OCI-M2 (cell line): ENCODE measurements around the gene NCAM1.
"Not testable (repeated sequence)": the region's sequence is repeated elsewhere in the genome, so short reads cannot be mapped to it uniquely, and the experiment has no call there.

Experiments
- DNase-seq: peaks from one replicate; lab custom pipeline; 2025; ENCODE audit not compliant: unreplicated experiment; lab: John Stamatoyannopoulos, UW

Gene NCAM1

DNA sequence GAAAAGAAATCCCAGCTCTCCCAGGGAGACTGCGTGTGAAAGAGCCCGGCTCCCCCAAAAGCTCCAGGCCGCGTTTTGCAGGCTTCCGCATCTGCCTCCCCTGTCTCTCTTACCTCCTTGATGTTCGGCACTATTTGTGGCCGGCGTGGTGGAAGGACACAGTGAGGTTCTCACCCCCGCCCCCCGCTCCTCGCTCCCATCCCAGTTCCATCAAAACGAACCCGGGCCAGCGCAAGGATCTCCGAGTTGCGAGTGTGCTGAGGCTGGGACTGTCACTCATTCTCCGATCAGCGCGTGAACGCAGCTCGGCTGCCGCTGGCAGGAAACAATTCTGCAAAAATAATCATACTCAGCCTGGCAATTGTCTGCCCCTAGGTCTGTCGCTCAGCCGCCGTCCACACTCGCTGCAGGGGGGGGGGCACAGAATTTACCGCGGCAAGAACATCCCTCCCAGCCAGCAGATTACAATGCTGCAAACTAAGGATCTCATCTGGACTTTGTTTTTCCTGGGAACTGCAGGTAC is at the start of gene NCAM1:
NCAM1 (plus strand) TSS at position 275 of the 523 bp plus-strand sequence.
- DNase-seq: no peak

DNA sequence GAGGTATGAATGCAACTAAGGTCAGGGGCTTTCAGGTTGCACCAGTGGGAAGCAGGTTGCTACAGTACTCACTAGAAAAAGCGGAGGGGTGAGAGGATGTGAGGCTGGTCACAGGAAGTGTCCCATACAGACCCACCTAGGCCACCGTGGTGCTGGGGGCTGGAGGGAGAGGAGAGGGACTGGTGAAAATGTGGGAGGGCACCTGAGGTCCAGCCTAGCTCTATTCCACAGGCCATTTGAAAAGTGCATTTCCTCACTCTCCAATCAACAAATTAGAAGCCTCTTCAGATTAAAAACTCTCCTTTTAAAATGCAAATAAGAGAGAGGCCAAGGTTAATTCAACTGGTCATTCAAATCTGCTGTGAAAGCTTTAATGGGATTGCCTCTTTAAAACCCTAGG is 38.6 kb upstream of the NCAM1 start:
- no peak for DNase-seq

DNA sequence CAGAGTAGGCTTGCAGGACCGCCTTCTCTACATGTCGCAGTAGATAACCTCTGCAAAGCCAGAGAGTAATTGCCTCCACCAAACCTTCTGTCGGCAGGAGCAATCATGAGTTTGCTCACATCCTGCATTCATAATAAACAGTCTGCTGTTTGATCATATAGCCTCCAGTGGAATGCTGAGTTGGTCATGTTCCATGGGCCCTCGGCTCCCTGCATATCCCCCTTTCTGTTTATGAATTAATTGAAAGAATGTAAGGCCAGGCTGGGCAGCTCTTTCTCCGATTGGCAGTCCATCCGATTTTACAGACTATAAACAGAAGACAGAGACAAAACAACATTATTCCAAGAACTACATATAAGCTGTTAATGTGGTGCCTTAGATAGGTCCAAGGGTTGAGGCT is 36.4 kb upstream of the NCAM1 start:
- not testable (repeated sequence) for DNase-seq

DNA sequence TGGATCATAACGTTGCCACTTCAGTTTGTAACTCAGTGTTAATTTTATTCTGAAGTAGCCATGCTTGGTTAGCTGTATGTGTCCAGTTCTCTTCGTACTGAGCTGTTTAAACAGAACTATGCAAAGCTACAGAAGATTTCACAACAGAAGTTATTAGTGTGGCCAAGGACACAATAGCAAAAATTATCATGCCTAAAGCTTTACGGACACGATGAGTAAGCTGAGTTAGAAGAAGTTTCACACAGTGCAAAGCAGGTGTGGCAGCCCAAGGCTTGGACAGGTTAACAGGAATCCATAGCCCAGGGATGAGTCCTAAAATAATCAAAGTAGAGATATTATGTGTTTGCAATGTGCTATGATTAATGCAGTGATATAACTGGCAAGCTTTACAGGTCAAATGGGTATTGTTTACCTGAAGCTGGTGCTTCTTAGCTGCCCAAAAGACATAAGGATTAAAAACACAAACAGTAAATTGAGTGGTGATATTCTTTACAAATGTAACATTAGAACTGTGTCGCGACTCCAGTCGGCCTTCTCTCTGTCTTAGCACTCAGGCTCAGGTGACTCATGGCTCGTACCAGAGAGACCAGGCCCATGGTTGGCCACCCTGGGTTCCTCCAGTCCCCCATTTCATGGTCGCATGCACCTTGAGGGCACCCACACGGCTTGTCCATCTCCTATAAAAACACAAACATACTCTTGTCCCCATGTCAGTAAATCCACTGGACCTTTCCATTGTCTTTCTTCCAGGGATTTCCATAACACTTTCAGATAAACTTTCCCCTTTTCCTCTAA is 35.5 kb upstream of the NCAM1 start:
- no peak for DNase-seq

DNA sequence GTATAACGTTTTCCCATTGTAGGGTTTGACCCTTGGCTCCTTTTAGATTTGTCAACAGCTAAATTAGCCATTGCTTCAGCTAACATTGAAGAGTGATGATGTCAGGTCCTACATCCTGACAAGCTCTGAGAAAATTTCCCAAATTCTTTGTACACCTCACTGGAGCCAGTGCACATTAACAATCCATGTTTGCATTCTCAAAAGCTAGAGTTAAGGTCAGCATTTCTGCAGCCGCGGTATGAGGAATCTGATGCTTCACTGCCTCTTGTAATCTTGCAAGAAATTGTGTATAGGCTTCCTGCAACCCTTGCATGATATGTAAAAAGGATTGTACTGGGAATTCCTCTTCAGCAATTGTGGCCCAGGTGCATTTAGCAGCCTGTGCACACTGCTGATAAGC is 33.1 kb upstream of the NCAM1 start:
- DNase-seq: no peak

DNA sequence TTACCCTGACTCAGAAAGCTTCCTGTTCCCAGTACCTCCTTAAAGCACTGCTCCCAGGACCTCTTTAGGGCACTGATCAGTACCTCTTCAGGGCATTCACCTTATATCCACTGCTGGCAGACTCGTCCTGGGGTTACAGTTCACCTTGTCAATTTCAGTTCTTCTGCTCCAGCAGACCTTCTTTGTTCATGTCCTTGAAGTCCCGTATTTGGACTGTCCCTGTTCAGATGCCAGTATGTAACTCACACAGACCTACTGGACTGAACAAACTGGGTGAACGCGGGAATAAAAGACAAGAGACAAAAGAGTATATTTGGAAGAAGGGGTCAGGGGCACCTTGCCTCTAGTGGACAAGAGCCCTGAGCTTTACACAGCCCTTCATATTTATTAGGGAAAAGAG is 31.8 kb upstream of the NCAM1 start:
- DNase-seq: no peak

DNA sequence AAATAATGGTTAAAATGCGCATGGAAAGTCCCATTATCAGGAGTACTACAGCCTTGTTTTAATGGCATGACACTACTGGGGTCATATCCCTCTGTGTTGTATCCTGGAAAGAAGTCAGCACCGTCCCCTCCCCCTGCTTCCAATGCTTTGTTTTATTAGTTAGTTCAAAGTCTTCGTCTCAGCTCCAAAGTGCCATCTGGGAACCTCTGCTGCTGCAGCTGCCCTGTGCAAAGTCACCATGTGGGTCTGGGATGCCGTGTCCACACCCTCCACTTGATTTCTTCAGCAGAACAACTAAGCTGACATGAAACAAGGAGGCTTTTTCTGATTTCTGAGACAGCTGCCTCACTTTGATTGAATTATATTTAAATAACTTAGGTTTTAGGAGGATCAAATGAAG is 29.5 kb upstream of the NCAM1 start:
- no peak for DNase-seq

DNA sequence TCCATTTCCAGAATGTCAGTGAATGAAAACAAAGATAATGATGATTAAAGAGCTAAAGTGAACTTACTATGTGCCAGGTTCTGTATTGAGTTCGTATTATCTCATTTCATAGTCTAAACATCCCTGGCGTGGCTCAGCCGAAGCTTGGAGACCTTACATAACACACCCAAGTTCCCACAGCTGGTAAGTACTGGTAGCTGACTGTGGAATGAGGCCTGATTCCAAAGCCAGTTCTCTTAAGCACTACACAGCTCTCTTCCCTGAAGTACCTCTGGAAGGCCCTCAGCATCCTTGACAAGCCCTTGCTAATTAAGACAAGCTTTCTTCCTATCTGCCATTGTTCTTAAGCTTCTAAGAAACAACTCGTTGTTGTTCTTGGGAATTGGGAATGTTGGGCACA is 28.6 kb upstream of the NCAM1 start:
- DNase-seq: no peak

DNA sequence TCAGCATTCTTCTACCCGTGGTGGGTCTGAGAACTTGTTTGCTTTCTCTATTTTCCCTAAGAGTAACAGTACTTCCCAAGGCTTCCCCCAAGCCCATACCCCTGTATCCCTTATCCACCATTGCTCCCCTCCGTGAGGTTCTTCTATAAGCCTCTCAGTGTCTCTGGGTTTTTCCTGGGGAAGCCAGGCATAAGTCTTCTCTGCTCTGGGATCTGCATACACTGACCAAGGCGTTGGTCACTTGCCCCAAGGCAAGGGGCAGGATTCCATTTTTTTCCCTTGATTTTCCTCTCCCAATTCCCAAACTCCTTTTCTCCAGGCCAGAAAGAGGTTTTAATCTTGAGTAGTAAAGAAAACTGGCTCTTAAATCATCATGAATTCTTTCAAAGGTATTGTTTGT is 27.2 kb upstream of the NCAM1 start:
- no peak for DNase-seq

DNA sequence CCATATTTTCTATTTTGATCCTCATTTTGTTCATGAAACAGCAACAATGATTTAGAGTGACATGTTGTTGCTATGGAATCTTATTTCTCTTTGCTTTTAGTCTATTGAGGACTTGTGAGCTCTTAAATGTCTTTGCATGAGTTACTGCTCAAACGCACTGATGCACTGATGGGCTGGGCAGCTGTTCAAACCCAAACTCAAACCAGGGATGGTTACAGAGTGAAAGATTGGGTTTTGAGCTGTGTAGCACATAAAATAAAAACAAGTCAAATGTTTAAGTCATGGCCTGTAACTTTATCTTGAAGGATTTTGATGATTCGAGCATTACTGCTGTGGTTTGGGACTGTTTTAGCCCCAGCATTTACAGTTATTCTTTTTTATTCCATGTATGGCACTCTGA is 20.1 kb upstream of the NCAM1 start:
- no peak for DNase-seq

DNA sequence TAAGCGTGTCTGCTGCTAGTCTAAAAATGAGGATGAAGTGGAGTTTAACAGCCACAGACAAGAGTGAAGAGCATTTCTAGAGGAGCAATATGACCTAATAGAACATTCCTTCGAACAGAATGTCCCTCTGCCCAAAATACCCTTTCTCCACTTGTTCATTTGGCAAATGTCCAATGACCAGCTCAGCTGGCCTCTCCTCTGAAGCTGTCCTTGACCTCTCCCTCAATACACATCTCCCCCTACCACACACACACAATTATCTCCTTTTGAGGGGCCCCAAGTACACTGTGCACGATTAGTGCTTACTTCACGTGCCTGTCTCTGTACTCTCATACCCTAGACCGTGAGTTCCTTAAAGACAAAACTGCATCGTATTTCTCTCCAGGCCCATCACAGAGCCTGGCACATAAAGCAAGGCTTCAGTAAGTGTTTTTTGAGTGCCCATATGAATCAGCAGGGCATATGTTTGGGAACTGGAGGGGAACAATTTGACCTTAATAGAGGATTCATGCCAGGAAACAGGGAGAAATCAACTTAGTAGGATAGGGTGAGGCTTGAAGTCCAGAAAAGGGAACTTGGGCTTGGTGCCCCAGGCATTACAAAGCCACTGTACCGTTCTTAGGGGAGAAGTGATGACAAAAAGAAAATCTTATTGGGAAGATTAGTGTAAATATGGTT is 18.1 kb upstream of the NCAM1 start:
- no peak for DNase-seq

DNA sequence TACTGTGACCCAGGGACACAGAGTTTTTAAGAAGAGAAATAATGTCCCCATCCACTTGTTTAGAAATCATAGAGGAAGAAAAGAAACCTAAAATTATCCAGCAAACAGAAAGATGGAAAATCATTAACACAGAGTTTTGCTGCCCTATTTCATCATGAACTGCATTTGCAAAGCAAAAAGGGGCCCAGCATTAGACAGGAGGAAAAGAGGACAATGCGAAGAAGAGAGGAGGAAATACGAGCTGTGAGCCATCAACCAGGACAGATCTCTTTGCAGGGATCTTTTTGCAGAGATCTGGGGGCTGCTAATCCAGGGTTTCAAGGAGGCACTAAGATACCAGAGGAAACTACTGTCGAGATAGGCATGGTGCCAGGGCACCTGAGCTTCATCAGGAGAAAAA is 14.4 kb upstream of the NCAM1 start:
- no peak for DNase-seq

DNA sequence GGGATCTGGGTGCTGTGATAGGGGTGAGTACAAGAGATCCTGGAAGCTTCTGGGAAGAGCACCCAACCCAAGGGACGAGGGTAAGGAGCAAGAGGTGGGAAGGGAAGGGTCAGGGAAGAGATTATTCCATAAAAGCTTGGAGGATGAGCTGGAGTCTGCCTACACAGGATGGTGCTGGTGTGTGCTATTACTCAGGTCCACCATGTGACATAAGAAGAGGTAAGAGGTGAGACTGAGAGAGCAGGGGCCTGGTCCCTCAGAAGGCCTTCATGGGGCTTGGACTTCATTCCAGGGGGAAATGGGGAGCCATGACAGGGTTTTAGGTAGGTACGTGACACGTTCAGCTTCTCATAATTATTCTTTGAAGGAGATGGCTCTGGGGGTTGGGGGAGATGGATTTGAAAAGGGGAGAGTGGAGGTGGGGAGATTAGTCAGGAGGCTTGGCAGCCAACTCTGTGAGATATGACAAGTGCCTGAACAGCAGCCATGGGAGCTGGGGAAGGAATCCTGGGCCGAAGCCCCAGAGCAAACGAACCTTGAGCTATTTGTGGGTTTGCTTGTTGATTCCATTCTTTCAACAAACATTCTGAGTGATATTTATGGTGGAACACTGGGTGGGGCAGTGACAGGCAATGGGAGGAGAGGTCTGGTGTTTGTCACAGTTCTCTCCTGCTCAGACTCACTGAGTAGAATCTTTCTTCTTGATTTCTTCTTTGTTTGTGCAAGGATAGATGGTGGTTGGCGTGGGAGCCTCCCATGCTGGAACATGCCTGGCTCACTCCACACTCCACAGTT is 11.2 kb upstream of the NCAM1 start:
- no peak for DNase-seq

DNA sequence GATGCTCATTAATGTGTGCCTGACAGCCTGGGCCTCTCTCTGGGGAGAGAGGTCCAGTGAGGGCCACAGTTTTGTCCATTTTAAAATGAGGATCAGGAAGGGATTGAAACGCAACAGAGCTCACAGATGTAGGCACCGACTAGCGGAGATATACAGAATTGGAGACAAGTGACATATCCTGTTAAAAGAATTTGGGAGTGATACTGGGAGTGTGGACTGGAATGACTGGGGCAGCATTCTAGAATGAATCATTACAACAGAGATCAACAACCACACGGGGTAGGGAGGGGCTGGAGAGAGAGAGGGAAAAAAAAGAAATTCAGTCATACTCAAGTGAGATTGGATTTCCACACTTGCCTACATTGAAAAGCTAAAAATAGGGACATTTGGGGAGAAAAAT is 2.5 kb upstream of the NCAM1 start:
- no peak for DNase-seq

DNA sequence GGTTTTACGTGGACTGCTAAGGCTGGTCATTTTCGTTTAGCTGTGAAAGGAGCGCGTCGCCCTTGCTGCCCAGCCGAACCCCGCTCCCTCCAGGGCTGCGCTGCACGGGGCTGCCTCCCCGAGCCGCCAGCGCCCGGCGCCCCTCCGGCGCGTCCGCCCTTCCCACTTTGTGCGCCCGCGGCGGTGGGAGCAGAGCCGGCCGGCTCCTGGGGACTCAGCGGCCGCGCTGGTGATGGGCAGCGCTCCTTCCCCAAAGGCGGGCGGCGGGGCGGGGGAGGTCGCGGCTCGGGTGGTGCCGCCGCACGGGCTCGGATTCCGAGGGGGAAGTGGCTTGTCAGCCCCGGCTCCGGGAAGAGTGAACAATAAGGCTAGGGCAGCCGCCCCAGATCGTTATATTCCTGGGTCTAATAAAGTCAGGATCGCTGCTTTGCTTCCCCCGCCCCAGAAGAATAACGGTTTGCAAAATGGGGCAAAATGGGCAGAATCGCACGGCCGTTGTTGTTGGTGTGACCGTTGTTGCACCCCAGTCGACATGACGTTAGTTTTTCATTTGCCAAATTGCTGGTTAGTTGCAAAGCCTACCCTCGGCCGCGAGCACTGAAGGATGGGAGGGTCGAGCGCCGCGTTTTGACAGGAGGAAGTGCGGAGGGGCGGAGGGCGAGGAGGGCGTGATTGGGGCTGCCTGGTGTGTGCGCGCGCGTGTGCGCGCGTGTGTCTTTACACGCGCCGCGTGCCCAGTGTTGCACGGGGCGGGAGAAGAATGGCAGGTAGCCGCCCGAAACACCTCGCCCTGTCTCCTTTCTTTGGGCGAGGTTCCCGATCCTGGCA is 745 bp downstream of the NCAM1 start:
- no peak for DNase-seq

DNA sequence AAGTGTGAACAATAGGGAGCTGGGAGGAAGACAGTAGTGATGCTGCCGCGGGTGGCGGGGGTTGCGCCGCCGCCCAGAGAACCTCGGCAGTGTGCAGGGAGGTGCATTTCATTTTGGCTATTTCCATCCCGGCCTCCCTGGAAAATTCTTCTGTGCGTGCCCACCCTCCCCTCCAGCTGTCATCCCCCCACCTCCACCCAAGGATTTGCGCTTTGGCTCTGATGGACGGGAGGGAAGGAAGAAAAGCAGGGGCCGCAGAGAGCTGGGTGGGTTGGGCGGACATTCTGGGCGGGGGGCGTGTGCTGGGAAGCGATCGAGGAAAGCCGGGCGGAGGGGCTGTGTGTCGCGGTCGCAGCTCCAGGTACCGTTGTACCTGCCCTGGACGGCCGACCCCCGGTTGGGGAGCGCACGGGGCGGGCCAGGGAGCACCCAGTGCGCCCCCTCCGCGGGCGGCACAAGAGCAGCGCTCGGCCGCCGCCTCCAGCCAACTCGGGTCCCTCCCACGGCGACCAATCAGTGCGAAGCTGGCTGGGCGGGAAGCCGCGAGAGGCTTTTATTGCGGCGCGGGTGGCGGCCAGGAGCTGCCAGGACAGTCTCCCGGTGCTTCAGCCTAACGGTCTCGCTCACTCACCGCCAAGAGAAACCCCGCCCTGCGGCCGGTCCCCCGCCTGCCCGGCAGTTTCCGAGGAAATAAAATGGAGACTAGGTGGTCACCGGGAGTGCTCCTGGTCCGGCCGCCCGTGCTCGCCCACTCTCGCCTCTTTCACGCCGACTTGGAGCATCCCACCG is 1.6 kb downstream of the NCAM1 start:
- no peak for DNase-seq

DNA sequence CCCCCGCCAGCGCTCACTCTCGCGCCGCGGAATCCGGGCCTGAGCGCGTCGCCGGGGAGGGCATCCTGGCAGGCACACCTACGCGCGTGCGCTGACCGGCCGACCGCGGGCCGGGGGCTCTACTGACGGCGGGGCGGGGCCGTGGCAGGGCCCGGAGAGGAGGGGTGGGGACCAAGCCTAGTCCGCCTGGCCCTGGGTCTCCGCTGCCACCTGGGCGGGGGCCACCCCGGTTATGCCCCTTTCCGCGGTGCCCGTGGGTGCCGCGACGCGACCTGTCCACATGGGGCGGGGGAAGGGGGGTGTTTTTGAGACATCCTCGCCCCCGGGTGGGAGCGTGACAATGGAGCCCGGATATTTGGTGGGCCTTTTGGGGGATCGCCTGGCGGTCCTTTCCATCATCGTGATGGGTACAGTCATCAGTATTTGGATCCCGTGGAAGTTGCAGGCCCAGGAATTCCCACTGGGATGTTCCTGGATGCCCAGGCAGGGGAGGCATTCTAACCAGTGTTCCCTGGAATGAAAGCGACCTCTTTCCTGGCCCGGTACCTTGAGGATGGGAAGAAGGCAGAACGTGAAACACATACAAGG is 2.2 kb downstream of the NCAM1 start:
- no peak for DNase-seq

DNA sequence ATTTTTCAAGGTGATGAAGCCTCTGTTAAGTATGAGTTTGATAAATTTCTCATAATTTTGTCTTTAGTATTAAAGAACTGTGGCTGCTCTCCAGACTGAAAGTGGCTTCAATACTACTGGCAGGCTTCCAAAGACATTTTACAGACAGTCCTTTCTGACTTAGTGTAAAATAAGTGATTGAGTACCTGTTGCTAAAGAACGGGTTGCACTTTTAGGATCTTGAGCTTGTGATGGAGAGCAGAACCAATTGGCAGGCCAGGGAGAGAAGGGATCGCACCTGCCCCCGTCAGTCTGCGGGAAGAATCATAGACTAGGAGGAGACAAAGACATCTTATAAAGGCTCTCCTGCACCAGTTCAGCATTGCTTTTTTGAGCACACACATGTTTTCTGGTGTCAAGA is 4.4 kb downstream of the NCAM1 start:
- no peak for DNase-seq

DNA sequence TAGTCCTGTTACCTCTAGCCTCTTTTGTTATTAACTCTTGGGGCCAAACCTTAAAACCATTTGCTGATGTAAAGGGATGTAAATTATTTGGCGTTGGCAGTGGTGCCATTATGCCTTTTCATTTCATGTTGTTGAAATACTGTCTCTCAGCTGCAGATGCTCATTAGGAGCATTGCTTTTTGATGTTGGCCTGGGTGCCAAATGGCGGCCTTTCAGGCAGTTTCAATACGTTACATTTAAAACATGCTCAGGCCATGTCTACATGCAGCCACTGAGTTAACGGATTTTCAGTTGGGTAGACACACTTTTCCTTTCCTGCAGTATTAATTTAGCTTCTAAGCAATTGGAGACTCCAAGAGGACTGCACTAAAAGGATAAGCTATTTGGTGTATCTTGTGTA is 5.3 kb downstream of the NCAM1 start:
- no peak for DNase-seq

DNA sequence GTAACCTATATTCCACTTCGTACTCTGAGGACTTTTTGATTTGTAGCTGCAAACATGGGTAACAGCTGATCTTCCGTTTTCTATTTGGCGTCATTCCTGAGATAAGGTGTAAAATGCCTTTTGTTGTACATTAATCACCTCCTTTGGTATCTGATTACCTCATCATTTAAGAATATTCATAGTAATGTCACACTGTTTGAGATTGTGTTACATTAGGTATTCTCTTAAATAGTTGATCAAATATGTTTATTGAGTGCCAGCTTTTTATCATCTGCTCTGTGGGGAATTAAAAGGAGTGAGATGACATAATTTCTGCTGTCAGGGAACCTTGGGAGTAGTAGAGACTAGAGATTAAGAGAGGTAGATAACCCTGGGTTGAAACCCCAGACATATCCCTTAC is 5.9 kb downstream of the NCAM1 start:
- DNase-seq: no peak
